Measurements from ENCODE around the gene FYN.

DNA sequence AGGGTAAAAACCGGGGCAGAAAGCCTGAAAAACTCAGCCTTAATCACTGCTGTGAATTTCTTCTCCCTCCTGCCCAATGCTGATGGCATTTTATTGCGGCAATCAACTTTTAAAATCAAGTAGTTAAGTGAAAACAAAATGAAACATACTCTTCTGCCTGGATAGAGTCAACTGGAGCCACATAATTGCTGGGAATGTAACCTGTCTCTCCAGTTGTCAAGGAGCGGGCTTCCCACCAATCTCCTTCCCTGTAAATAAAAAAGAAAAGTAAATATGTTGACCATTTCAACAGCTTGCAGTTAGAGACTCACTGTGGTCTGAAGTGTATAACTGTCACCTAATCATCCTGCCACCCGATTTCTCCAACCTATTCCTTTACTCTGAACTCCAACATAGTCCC, 165.5 kb downstream of the FYN start:
- TF ChIP-seq, protein P1, sequence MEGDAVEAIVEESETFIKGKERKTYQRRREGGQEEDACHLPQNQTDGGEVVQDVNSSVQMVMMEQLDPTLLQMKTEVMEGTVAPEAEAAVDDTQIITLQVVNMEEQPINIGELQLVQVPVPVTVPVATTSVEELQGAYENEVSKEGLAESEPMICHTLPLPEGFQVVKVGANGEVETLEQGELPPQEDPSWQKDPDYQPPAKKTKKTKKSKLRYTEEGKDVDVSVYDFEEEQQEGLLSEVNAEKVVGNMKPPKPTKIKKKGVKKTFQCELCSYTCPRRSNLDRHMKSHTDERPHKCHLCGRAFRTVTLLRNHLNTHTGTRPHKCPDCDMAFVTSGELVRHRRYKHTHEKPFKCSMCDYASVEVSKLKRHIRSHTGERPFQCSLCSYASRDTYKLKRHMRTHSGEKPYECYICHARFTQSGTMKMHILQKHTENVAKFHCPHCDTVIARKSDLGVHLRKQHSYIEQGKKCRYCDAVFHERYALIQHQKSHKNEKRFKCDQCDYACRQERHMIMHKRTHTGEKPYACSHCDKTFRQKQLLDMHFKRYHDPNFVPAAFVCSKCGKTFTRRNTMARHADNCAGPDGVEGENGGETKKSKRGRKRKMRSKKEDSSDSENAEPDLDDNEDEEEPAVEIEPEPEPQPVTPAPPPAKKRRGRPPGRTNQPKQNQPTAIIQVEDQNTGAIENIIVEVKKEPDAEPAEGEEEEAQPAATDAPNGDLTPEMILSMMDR (IDR thresholded peaks at IDR 0.05; ENCODE audit: low read depth, low read length, poor library complexity, severe bottlenecking), result no peak
- TF ChIP-seq EZH2phosphoT487 (IDR thresholded peaks at IDR 0.05; ENCODE audit: borderline replicate concordance, low read length), result no peak

Data from DOHH2 (cell line).